SK-N-SH (cell line): ENCODE measurements around the gene GRK2.

Source experiments
- EP300 ChIP-seq, 2 experiments: IDR thresholded peaks; 2 replicates each; pipeline versions ENCODE4 v1.4.0 to v1.6.1; 2012; ENCODE audit warnings: borderline replicate concordance in 1 of 2, low read depth in 1 of 2, low read length in 1 of 2
- EZH2phosphoT487 ChIP-seq: fragments of 200-600 bp; sonication (generic); IDR thresholded peaks from 2 replicates; pipeline ENCODE4 v1.6.1; 2017; ENCODE audit warnings: low read depth, mixed run types, mild to moderate bottlenecking, antibody characterized with exemption, moderate library complexity, borderline replicate concordance
- GABPA ChIP-seq: IDR thresholded peaks from 2 replicates; pipeline ENCODE4 v1.4.0; 2012; ENCODE audit warnings: low read depth, mild to moderate bottlenecking
- JUND ChIP-seq: IDR thresholded peaks from 2 replicates; pipeline ENCODE4 v1.4.0; 2012
- MXI1 ChIP-seq: IDR thresholded peaks from 2 replicates; pipeline ENCODE4 v1.6.1; 2012; ENCODE audit warnings: mild to moderate bottlenecking, low read depth, low read length, improper control_type of control experiment
- POLR2AphosphoS5 ChIP-seq: IDR thresholded peaks from 2 replicates; pipeline ENCODE4 v1.6.1; 2012; ENCODE audit warnings: low read depth, low read length
- RAD21 ChIP-seq: IDR thresholded peaks from 2 replicates; pipeline ENCODE4 v1.6.1; 2012; ENCODE audit warnings: mild to moderate bottlenecking, low read length
- REST ChIP-seq: IDR thresholded peaks from 2 replicates; pipeline ENCODE4 v1.6.1; 2012; ENCODE audit warnings: mild to moderate bottlenecking, low read depth, low read length, moderate library complexity
- SIN3A ChIP-seq: IDR thresholded peaks from 2 replicates; pipeline ENCODE4 v1.6.1; 2012; ENCODE audit warnings: low read depth, mild to moderate bottlenecking, low read length, moderate library complexity, borderline replicate concordance
- TAF1 ChIP-seq: IDR thresholded peaks from 2 replicates; pipeline ENCODE4 v1.6.1; 2012; ENCODE audit warnings: low read depth, mild to moderate bottlenecking, low read length, moderate library complexity, borderline replicate concordance
- YY1 ChIP-seq: IDR thresholded peaks from 2 replicates; pipeline ENCODE4 v1.4.0; 2012; ENCODE audit warnings: low read depth, mild to moderate bottlenecking
- TF ChIP-seq, protein P1 (sequence below): fragments of 150-350 bp; IDR thresholded peaks from 2 replicates; pipeline ENCODE4 v1.6.1; 2017; ENCODE audit warnings: antibody characterized with exemption, low read length, low read depth, borderline replicate concordance
- TF ChIP-seq, protein P2 (sequence below): fragments of 200-600 bp; sonication (generic); IDR thresholded peaks from 2 replicates; pipeline ENCODE4 v1.6.1; 2017; ENCODE audit warnings: antibody characterized with exemption, mild to moderate bottlenecking, moderate library complexity

DNA sequence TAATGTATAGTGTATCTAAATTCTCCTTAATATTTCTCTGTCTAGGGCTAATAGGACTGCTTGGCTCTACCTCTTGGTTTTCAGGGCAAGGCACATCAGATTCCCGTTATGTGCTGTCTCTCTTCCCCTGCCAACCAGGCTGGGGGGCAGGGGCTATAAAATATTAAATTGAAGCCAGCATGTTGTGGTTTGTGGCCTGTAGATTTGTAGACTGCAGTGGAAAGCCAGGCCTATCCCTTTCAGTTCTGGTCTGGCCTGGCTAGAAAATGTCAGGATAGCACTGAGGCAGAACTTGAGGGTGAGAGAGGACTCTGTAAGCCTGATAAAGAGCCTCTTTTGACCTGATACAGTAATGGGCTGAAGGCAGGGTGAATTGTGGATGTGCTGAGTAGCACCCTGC lies 14.4 kb upstream of the GRK2 start:
- TF ChIP-seq, protein P1, sequence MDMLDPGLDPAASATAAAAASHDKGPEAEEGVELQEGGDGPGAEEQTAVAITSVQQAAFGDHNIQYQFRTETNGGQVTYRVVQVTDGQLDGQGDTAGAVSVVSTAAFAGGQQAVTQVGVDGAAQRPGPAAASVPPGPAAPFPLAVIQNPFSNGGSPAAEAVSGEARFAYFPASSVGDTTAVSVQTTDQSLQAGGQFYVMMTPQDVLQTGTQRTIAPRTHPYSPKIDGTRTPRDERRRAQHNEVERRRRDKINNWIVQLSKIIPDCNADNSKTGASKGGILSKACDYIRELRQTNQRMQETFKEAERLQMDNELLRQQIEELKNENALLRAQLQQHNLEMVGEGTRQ = no peak
- TF ChIP-seq, protein P2, sequence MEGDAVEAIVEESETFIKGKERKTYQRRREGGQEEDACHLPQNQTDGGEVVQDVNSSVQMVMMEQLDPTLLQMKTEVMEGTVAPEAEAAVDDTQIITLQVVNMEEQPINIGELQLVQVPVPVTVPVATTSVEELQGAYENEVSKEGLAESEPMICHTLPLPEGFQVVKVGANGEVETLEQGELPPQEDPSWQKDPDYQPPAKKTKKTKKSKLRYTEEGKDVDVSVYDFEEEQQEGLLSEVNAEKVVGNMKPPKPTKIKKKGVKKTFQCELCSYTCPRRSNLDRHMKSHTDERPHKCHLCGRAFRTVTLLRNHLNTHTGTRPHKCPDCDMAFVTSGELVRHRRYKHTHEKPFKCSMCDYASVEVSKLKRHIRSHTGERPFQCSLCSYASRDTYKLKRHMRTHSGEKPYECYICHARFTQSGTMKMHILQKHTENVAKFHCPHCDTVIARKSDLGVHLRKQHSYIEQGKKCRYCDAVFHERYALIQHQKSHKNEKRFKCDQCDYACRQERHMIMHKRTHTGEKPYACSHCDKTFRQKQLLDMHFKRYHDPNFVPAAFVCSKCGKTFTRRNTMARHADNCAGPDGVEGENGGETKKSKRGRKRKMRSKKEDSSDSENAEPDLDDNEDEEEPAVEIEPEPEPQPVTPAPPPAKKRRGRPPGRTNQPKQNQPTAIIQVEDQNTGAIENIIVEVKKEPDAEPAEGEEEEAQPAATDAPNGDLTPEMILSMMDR = no peak
- TF ChIP-seq REST (no peak), RAD21 (no peak), EP300 (IDR thresholded peaks at IDR 0.05; ENCODE audit: borderline replicate concordance in 1 of 2, low read depth in 1 of 2, low read length in 1 of 2) (no peak), JUND (no peak), EZH2phosphoT487 (no peak), SIN3A (no peak), GABPA (no peak), TAF1 (no peak), MXI1 (no peak), POLR2AphosphoS5 (no peak), YY1 (no peak)
